ENCODE data around the gene ZNF280B.

- TF ChIP-seq EZH2 (IDR thresholded peaks at IDR 0.05; ENCODE audit: insufficient read depth, poor library complexity, severe bottlenecking): no peak
- no peak for TF ChIP-seq EZH2phosphoT487 (IDR thresholded peaks at IDR 0.05; ENCODE audit: insufficient read depth, low read depth)
Observed at GRCh38 chr22:22528780-22529179, 20.2 kb upstream of the ZNF280B start.
